H1 (cell line): ENCODE data around the gene VDR. TPM values are rescaled to one million over a fixed set of nuclear protein-coding genes. Genes with fewer than 3 reads are reported as not detected.

ENCODE experiments used
- ATF2 ChIP-seq: IDR thresholded peaks from 2 replicates; pipeline ENCODE4 v1.6.1; 2012; ENCODE audit warnings: low read length, inconsistent platforms
- EGR1 ChIP-seq: IDR thresholded peaks from 2 replicates; pipeline ENCODE4 v1.6.1; 2011; ENCODE audit warnings: low read depth, low read length, borderline replicate concordance
- EP300 ChIP-seq, 2 experiments: IDR thresholded peaks; 1 replicate in 1 of 2; 2 replicates in 1 of 2; pipeline ENCODE4 v1.6.1; 2011 to 2012; ENCODE audit warnings: low read depth in 2 of 2, low read length in 2 of 2, mild to moderate bottlenecking in 2 of 2, borderline replicate concordance in 1 of 2, inconsistent platforms in 1 of 2, moderate library complexity in 1 of 2
- polyA plus RNA-seq, 7 experiments: library from polyadenylated mRNA; depleted of rRNA in 3 of 7; stranded (reverse) in 5 of 7; unstranded in 2 of 7; fragments of >200 nt in 5 of 7; fragments of 200-250 nt in 2 of 7; gene quantifications; 1 replicate in 5 of 7; 2 replicates in 1 of 7; 4 replicates in 1 of 7; pipeline versions ENCODE4 v1.2.1 to v1.2.3, GENCODE V29; 2011 to 2013; ENCODE audit warnings: missing spikeins in 2 of 7, mixed read lengths in 2 of 7
- total RNA-seq: library from RNA; stranded (reverse); fragmentation: NEBNext Ultra II Directional; extraction: Animal tissue kit (Norgen Biotek cat#: 25700); gene quantifications from 2 replicates; pipeline ENCODE4 v1.2.1, GENCODE V29; 2021

VDR gene
- total and polyA plus RNA-seq, 2 of the 8 experiments (the other 6 are each of a cell fraction or from before 2014, with no cell fraction given): 0.44 to 0.65 TPM

GRCh38 chr12:47821346-47821706 is 83.5 kb downstream of the VDR start (continued):
- TF ChIP-seq EP300 (IDR thresholded peaks at IDR 0.05; ENCODE audit: borderline replicate concordance in 1 of 2, low read depth in 2 of 2, low read length in 2 of 2) (no peak), EGR1 (no peak), ATF2 (no peak)
